Activated T-cell treated with anti-CD3 and anti-CD28 coated beads, Interleukin-2, amount 50 U/mL, for 24 hours (primary cell): Measurements from ENCODE around the gene CDK6.
A peak's percentile ranks its signal among the peaks of the same experiment; 100 is the strongest.

ENCODE experiments used
- DNase-seq: peaks from one replicate; pipeline ENCODE4 v3.0.0-alpha.2; 2020
- H3K27ac Mint-ChIP-seq: 2 replicates; pipeline ENCODE4 v1.8.0; 2020; ENCODE audit warnings: mild to moderate bottlenecking, mixed read lengths
- H3K27me3 Mint-ChIP-seq: 2 replicates; pipeline ENCODE4 v1.8.0; 2020; ENCODE audit warnings: mixed read lengths
- H3K36me3 Mint-ChIP-seq: 2 replicates; pipeline ENCODE4 v1.8.0; 2020; ENCODE audit warnings: low read depth, mixed read lengths
- H3K4me1 Mint-ChIP-seq: 2 replicates; pipeline ENCODE4 v1.8.0; 2020; ENCODE audit warnings: low read depth, mixed read lengths
- H3K4me3 Mint-ChIP-seq: 2 replicates; pipeline ENCODE4 v1.8.0; 2020; ENCODE audit warnings: mild to moderate bottlenecking, moderate library complexity, mixed read lengths
- H3K9me3 Mint-ChIP-seq: 2 replicates; pipeline ENCODE4 v1.8.0; 2020; ENCODE audit warnings: mixed read lengths

Gene CDK6

GRCh38 chr7:92837000-92837749 is 802 bp upstream of the CDK6 start:
- no peaks in the 10 kb centered on the region for H3K9me3 Mint-ChIP-seq
- no peak for DNase-seq
- H3K27me3 Mint-ChIP-seq: peaks cover 33% of the 10 kb centered on the region
- peak overlapping the region; percentile 92 for H3K27ac Mint-ChIP-seq
- H3K4me1 Mint-ChIP-seq: peaks cover 30% of the 10 kb centered on the region
- H3K36me3 Mint-ChIP-seq: peaks cover 34% of the 10 kb centered on the region
- H3K4me3 Mint-ChIP-seq: peak overlapping the region; percentile 95

- peak; percentile 74 for DNase-seq
- peak overlapping the region; percentile 95 for H3K4me3 Mint-ChIP-seq
- peak overlapping the region; percentile 96 for H3K27ac Mint-ChIP-seq
- H3K4me1 Mint-ChIP-seq: peaks cover 35% of the 10 kb centered on the region
- peaks cover 24% of the 10 kb centered on the region for H3K27me3 Mint-ChIP-seq
- H3K9me3 Mint-ChIP-seq: no peaks in the 10 kb centered on the region
- H3K36me3 Mint-ChIP-seq: peaks cover 46% of the 10 kb centered on the region
Observed at GRCh38 chr7:92835851-92836488, 403 bp downstream of the CDK6 start.

- peak; percentile 79 for DNase-seq
- Mint-ChIP-seq H3K27ac (peak overlapping the region; percentile 97), H3K4me3 (peak overlapping the region; percentile 95)
Observed at GRCh38 chr7:92835261-92835850, 1.0 kb downstream of the CDK6 start.

GRCh38 chr7:92834507-92835260 is 1.7 kb downstream of the CDK6 start:
- H3K9me3 Mint-ChIP-seq: no peaks in the 10 kb centered on the region
- H3K4me3 Mint-ChIP-seq: peak overlapping the region; percentile 95
- peak; percentile 66 for DNase-seq
- H3K27me3 Mint-ChIP-seq: peaks cover 12% of the 10 kb centered on the region
- peaks cover 59% of the 10 kb centered on the region for H3K36me3 Mint-ChIP-seq
- peaks cover 40% of the 10 kb centered on the region for H3K4me1 Mint-ChIP-seq
- peak overlapping the region; percentile 97 for H3K27ac Mint-ChIP-seq

More at GRCh38 chr7:92835261-92835850, 1.0 kb downstream of the CDK6 start:
- Mint-ChIP-seq H3K27me3 (peaks cover 19% of the 10 kb centered on the region), H3K36me3 (peaks cover 53% of the 10 kb centered on the region), H3K9me3 (no peaks in the 10 kb centered on the region), H3K4me1 (peaks cover 39% of the 10 kb centered on the region)

GRCh38 chr7:92833766-92834506 is 2.4 kb downstream of the CDK6 start:
- Mint-ChIP-seq H3K9me3 (no peaks in the 10 kb centered on the region), H3K27ac (peak overlapping the region; percentile 97), H3K4me3 (peak overlapping the region; percentile 95), H3K4me1 (peaks cover 45% of the 10 kb centered on the region), H3K27me3 (peaks cover 9% of the 10 kb centered on the region), H3K36me3 (peaks cover 67% of the 10 kb centered on the region)
- DNase-seq: peak; percentile 89

GRCh38 chr7:92833024-92833765 is 3.2 kb downstream of the CDK6 start:
- H3K4me1 Mint-ChIP-seq: peaks cover 49% of the 10 kb centered on the region
- peak overlapping the region; percentile 95 for H3K4me3 Mint-ChIP-seq
- peaks cover 6% of the 10 kb centered on the region for H3K27me3 Mint-ChIP-seq
- peak; percentile 92 for DNase-seq
- no peaks in the 10 kb centered on the region for H3K9me3 Mint-ChIP-seq
- H3K27ac Mint-ChIP-seq: peak overlapping the region; percentile 97
- peaks cover 73% of the 10 kb centered on the region for H3K36me3 Mint-ChIP-seq

GRCh38 chr7:92832534-92833023 is 3.8 kb downstream of the CDK6 start:
- Mint-ChIP-seq H3K4me3 (peak overlapping the region; percentile 95), H3K27me3 (peaks cover 6% of the 10 kb centered on the region), H3K9me3 (no peaks in the 10 kb centered on the region), H3K36me3 (peaks cover 77% of the 10 kb centered on the region), H3K27ac (peak overlapping the region; percentile 97), H3K4me1 (peaks cover 52% of the 10 kb centered on the region)
- DNase-seq: no peak

- H3K36me3 Mint-ChIP-seq: peaks cover 84% of the 10 kb centered on the region
- H3K27ac Mint-ChIP-seq: peak overlapping the region; percentile 97
- H3K27me3 Mint-ChIP-seq: peaks cover 1% of the 10 kb centered on the region
- H3K9me3 Mint-ChIP-seq: no peaks in the 10 kb centered on the region
- peaks cover 53% of the 10 kb centered on the region for H3K4me1 Mint-ChIP-seq
- H3K4me3 Mint-ChIP-seq: peak overlapping the region; percentile 95
- no peak for DNase-seq
Observed at GRCh38 chr7:92831716-92832533, 4.4 kb downstream of the CDK6 start.

- H3K4me1 Mint-ChIP-seq: peaks cover 65% of the 10 kb centered on the region
- peak overlapping the region; percentile 95 for H3K4me3 Mint-ChIP-seq
- no peak for DNase-seq
- H3K9me3 Mint-ChIP-seq: no peaks in the 10 kb centered on the region
- peaks cover 92% of the 10 kb centered on the region for H3K36me3 Mint-ChIP-seq
- H3K27me3 Mint-ChIP-seq: no peaks in the 10 kb centered on the region
- peak overlapping the region; percentile 97 for H3K27ac Mint-ChIP-seq
Observed at GRCh38 chr7:92830532-92831110, 5.8 kb downstream of the CDK6 start.

- peak overlapping the region; percentile 95 for H3K4me3 Mint-ChIP-seq
- H3K36me3 Mint-ChIP-seq: peaks cover 94% of the 10 kb centered on the region
- DNase-seq: no peak
- H3K4me1 Mint-ChIP-seq: peaks cover 69% of the 10 kb centered on the region
- H3K27me3 Mint-ChIP-seq: no peaks in the 10 kb centered on the region
- peak overlapping the region; percentile 97 for H3K27ac Mint-ChIP-seq
- no peaks in the 10 kb centered on the region for H3K9me3 Mint-ChIP-seq
Observed at GRCh38 chr7:92830027-92830426, 6.3 kb downstream of the CDK6 start.

GRCh38 chr7:92827464-92828120 is 8.8 kb downstream of the CDK6 start:
- Mint-ChIP-seq H3K4me3 (peak overlapping the region; percentile 45), H3K36me3 (peaks cover 94% of the 10 kb centered on the region)

More at GRCh38 chr7:92827464-92828120, 8.8 kb downstream of the CDK6 start:
- H3K27ac Mint-ChIP-seq: no peak overlapping the region
- H3K4me1 Mint-ChIP-seq: peaks cover 93% of the 10 kb centered on the region
- no peak for DNase-seq
- H3K27me3 Mint-ChIP-seq: no peaks in the 10 kb centered on the region
- no peaks in the 10 kb centered on the region for H3K9me3 Mint-ChIP-seq
